IMR-90 (cell line): Measurements from ENCODE around the gene IFNA8. TPM values are rescaled to one million over a fixed set of nuclear protein-coding genes. Genes with fewer than 3 reads are reported as not detected.

Experiments
- ATAC-seq: fragments of 200-7000 bp; cut with Tn5 transposase; 2 replicates; pipeline ENCODE4 v1.9.1; 2020; ENCODE audit warnings: low read depth, mild to moderate bottlenecking, moderate library complexity
- BruUV-seq: library from RNA; stranded (reverse); fragments of 400-500 nt; replicated peaks from 2 replicates; lab custom pipeline; 2021; lab: Mats Ljungman, UMichigan
- CTCF ChIA-PET: fragments of 300-600 bp; formaldehyde crosslinking; extraction: SDS; loops from one replicate; lab custom pipeline; 2021; ENCODE audit warnings: antibody characterized with exemption; lab: Yijun Ruan, JAX
- POLR2A ChIA-PET: fragments of 300-600 bp; sonication (Branson Sonifier 250); formaldehyde crosslinking; loops from one replicate; lab custom pipeline; 2022; ENCODE audit warnings: antibody characterized with exemption; ENCODE audit not compliant: unreplicated experiment; lab: Charles Lee
- DNase-seq: peaks from one replicate; pipeline ENCODE4 v3.0.0; 2013
- H2AFZ ChIP-seq: replicated peaks from 2 replicates; pipeline ENCODE3; 2013; ENCODE audit warnings: low read length, mild to moderate bottlenecking; ENCODE audit not compliant: poor library complexity
- H2AK5ac ChIP-seq: 2 replicates; pipeline ENCODE4 v1.6.1; 2013; ENCODE audit warnings: low read depth, low read length, inconsistent platforms
- H2AK9ac ChIP-seq: replicated peaks from 2 replicates; pipeline ENCODE3; 2013; ENCODE audit warnings: mild to moderate bottlenecking, low read depth, low read length, moderate library complexity; ENCODE audit not compliant: poor library complexity
- H2BK120ac ChIP-seq: 2 replicates; pipeline ENCODE4 v1.6.1; 2013; ENCODE audit warnings: low read depth, low read length, inconsistent platforms
- H2BK15ac ChIP-seq: 3 replicates; pipeline ENCODE4 v1.6.1; 2013; ENCODE audit warnings: low read depth, low read length, inconsistent platforms
- H2BK20ac ChIP-seq: 2 replicates; pipeline ENCODE4 v1.6.1; 2013; ENCODE audit warnings: low read depth, mild to moderate bottlenecking, inconsistent platforms, low read length, moderate library complexity
- H2BK5ac ChIP-seq: 2 replicates; pipeline ENCODE4 v1.6.1; 2013; ENCODE audit warnings: mild to moderate bottlenecking, low read depth, low read length, inconsistent platforms; ENCODE audit not compliant: poor library complexity, severe bottlenecking
- H3K14ac ChIP-seq: replicated peaks from 2 replicates; pipeline ENCODE4 v1.6.1; 2013; ENCODE audit warnings: low read depth, low read length, inconsistent platforms
- H3K18ac ChIP-seq: 2 replicates; pipeline ENCODE4 v1.6.1; 2013; ENCODE audit warnings: low read depth, low read length, control low read depth
- H3K23ac ChIP-seq: 2 replicates; pipeline ENCODE4 v1.6.1; 2013; ENCODE audit warnings: low read depth, low read length, inconsistent platforms
- H3K27ac ChIP-seq: 2 replicates; pipeline ENCODE4 v1.5.1; 2013; ENCODE audit warnings: mild to moderate bottlenecking, control low read depth, low read length; ENCODE audit not compliant: insufficient read depth
- H3K27me3 ChIP-seq: 2 replicates; pipeline ENCODE4 v1.6.1; 2013; ENCODE audit warnings: low read length; ENCODE audit not compliant: control insufficient read depth, insufficient read depth
- H3K36me3 ChIP-seq: 2 replicates; pipeline ENCODE4 v1.6.1; 2013; ENCODE audit warnings: low read length, mixed read lengths; ENCODE audit not compliant: control insufficient read depth, insufficient read depth
- H3K4ac ChIP-seq: 2 replicates; pipeline ENCODE4 v1.6.1; 2013; ENCODE audit warnings: low read depth, low read length, inconsistent platforms
- H3K4me1 ChIP-seq: 2 replicates; pipeline ENCODE4 v1.6.1; 2013; ENCODE audit warnings: low read length, mixed read lengths; ENCODE audit not compliant: control insufficient read depth, insufficient read depth
- H3K4me2 ChIP-seq: 2 replicates; pipeline ENCODE4 v1.6.1; 2013; ENCODE audit warnings: low read depth, mild to moderate bottlenecking, control low read depth, low read length, moderate library complexity
- H3K4me3 ChIP-seq: 2 replicates; pipeline ENCODE4 v1.5.1; 2013; ENCODE audit warnings: low read depth, mild to moderate bottlenecking, control low read depth, low read length, moderate library complexity; ENCODE audit not compliant: insufficient read depth
- H3K56ac ChIP-seq: 2 replicates; pipeline ENCODE4 v1.6.1; 2013; ENCODE audit warnings: low read length, inconsistent platforms; ENCODE audit not compliant: insufficient read depth; ENCODE audit errors: extremely low read depth
- H3K79me1 ChIP-seq, 2 experiments: 2 replicates each; pipeline ENCODE4 v1.6.1; 2013; ENCODE audit warnings: low read length in 2 of 2, inconsistent platforms in 1 of 2, low read depth in 1 of 2
- H3K9ac ChIP-seq: 2 replicates; pipeline ENCODE4 v1.6.1; 2013; ENCODE audit warnings: low read depth, low read length, control low read depth
- H3K9me1 ChIP-seq: 2 replicates; pipeline ENCODE4 v1.6.1; 2013; ENCODE audit warnings: low read length, inconsistent platforms; ENCODE audit not compliant: insufficient read depth
- H3K9me3 ChIP-seq: 2 replicates; pipeline ENCODE4 v1.6.1; 2013; ENCODE audit warnings: low read length; ENCODE audit not compliant: control insufficient read depth, insufficient read depth
- H4K20me1 ChIP-seq: 2 replicates; pipeline ENCODE4 v1.6.1; 2013; ENCODE audit warnings: low read length, inconsistent platforms; ENCODE audit not compliant: insufficient read depth
- H4K5ac ChIP-seq: 2 replicates; pipeline ENCODE4 v1.6.1; 2013; ENCODE audit warnings: mild to moderate bottlenecking, low read depth, low read length, control low read depth
- H4K8ac ChIP-seq, 2 experiments: 2 replicates each; pipeline ENCODE4 v1.6.1; 2013; ENCODE audit warnings: low read depth in 2 of 2, low read length in 2 of 2, control low read depth in 1 of 2, inconsistent platforms in 1 of 2
- H4K91ac ChIP-seq: 2 replicates; pipeline ENCODE4 v1.6.1; 2013; ENCODE audit warnings: low read depth, low read length, inconsistent platforms; ENCODE audit not compliant: insufficient read depth
- CTCF ChIP-seq: conservative IDR thresholded peaks from 2 replicates; pipeline ENCODE4 v1.5.1; 2012; ENCODE audit warnings: mild to moderate bottlenecking, low read depth, low read length, improper control_type of control experiment
- MAZ ChIP-seq: IDR thresholded peaks from 2 replicates; pipeline ENCODE4 v1.6.1; 2012; ENCODE audit warnings: low read depth, mild to moderate bottlenecking, low read length, improper control_type of control experiment, moderate library complexity, borderline replicate concordance
- NFE2L2 ChIP-seq: fragments of 150-350 bp; IDR thresholded peaks from 2 replicates; pipeline ENCODE4 v1.6.1; 2016; ENCODE audit warnings: low read depth, mild to moderate bottlenecking, low read length
- RAD21 ChIP-seq: IDR thresholded peaks from 2 replicates; pipeline ENCODE4 v1.6.1; 2012; ENCODE audit warnings: low read length, improper control_type of control experiment
- RCOR1 ChIP-seq: IDR thresholded peaks from 2 replicates; pipeline ENCODE4 v1.6.1; 2012; ENCODE audit warnings: mild to moderate bottlenecking, low read length, improper control_type of control experiment; ENCODE audit not compliant: insufficient replicate concordance
- SMC3 ChIP-seq: fragments of 150-350 bp; IDR thresholded peaks from 2 replicates; pipeline ENCODE4 v1.6.1; 2016; ENCODE audit warnings: low read depth, mild to moderate bottlenecking, antibody characterized with exemption, low read length, moderate library complexity
- USF2 ChIP-seq: fragments of 150-350 bp; IDR thresholded peaks from 2 replicates; pipeline ENCODE4 v1.6.1; 2017; ENCODE audit warnings: mild to moderate bottlenecking, antibody characterized with exemption, low read length, low read depth
- WGBS, 2 experiments: methylation state at CpG; one replicate each; pipeline versions ENCODE4 v1.1.5 to v1.1.7; 2013; ENCODE audit warnings: missing lambda C conversion rate in 2 of 2; ENCODE audit not compliant: insufficient read length in 1 of 2; ENCODE audit errors: extremely low coverage in 2 of 2; 5-methylcytosine and 5-hydroxymethylcytosine counted together
- dilution Hi-C: fragments of 300-500 bp; cut with HindIII; formaldehyde crosslinking; loops from one replicate; pipeline ENCODE4 v1.14.3; 2018; ENCODE audit warnings: low sequenced_read_pairs; ENCODE audit not compliant: unreplicated experiment
- in situ Hi-C: fragments of 300-500 bp; cut with MboI; formaldehyde crosslinking; loops from 3 replicates; pipeline ENCODE4 v1.14.3; 2019; ENCODE audit warnings: low sequenced_read_pairs, inconsistent platforms, mixed read lengths
- intact Hi-C: fragments of 100-400 bp; cut with micrococcal nuclease; formaldehyde crosslinking; loops from 2 replicates; pipeline ENCODE4 v1.10.0; 2022
- polyA plus RNA-seq, 3 experiments: library from polyadenylated mRNA; depleted of rRNA; stranded (reverse); fragments of >200 nt; gene quantifications; 2 replicates each; pipeline ENCODE4 v1.2.3, GENCODE V29; 2012; ENCODE audit warnings: low replicate concordance in 1 of 3
- total RNA-seq: library from RNA; depleted of rRNA; stranded (reverse); fragments of >200 nt; gene quantifications from 2 replicates; pipeline ENCODE4 v1.2.3, GENCODE V29; 2012

The IFNA8 gene
- total and polyA plus RNA-seq, 2 of the 4 experiments (the other 2 are of a cell fraction): not detected

- H2BK20ac ChIP-seq: no peak overlapping the region
- H3K23ac ChIP-seq: no peak overlapping the region
- in situ Hi-C loops: no loop called here
- no peak overlapping the region for H3K4ac ChIP-seq
- H4K20me1 ChIP-seq: no peaks in the 10 kb centered on the region
- no peak overlapping the region for H3K14ac ChIP-seq
- no peak overlapping the region for H3K18ac ChIP-seq
- intact Hi-C loops: no loop called here
- peaks cover 7% of the 10 kb centered on the region for H3K27me3 ChIP-seq
- no peaks in the 10 kb centered on the region for H3K4me1 ChIP-seq
- ATAC-seq (no peak), DNase-seq (no peak)
- no TSS peak for BruUV-seq
- H3K4me2 ChIP-seq: no peak overlapping the region
- no peaks in the 10 kb centered on the region for H3K9me1 ChIP-seq
- H2AK5ac ChIP-seq: no peak overlapping the region
- no peak overlapping the region for H3K9ac ChIP-seq
- no peak overlapping the region for H3K4me3 ChIP-seq
- H3K36me3 ChIP-seq: no peaks in the 10 kb centered on the region
- POLR2A ChIA-PET: no interaction called here
- H2BK120ac ChIP-seq: no peak overlapping the region
- H2BK15ac ChIP-seq: no peak overlapping the region
- no peak overlapping the region for H2AFZ ChIP-seq
- no peak for TF ChIP-seq CTCF
- no peak for TF ChIP-seq RCOR1
- TF ChIP-seq NFE2L2: no peak
- TF ChIP-seq MAZ: no peak
- TF ChIP-seq USF2: no peak
- TF ChIP-seq RAD21: no peak
- no peak for TF ChIP-seq SMC3
- WGBS, 2 experiments: no CpG with 5 or more reads among the region's 2 CpGs
- dilution Hi-C loops: no loop called here
- no peaks in the 10 kb centered on the region for H3K9me3 ChIP-seq
- no peak overlapping the region for H4K91ac ChIP-seq
- no peaks in the 10 kb centered on the region for H3K79me1 ChIP-seq
- H3K56ac ChIP-seq: no peak overlapping the region
- H2AK9ac ChIP-seq: no peak overlapping the region
- CTCF ChIA-PET: interaction anchor here (1.2 kb wide), 1 partner anchor 22 kb away, joined by 3 read pairs; no protein-coding TSS in a partner anchor
- H4K8ac ChIP-seq: no peak overlapping the region
- no peak overlapping the region for H2BK5ac ChIP-seq
- H4K5ac ChIP-seq: no peak overlapping the region
- H3K27ac ChIP-seq: no peak overlapping the region
Observed at GRCh38 chr9:21432672-21433425, 23.9 kb downstream of the IFNA8 start.
